Neural cell (in vitro differentiated cells): ENCODE measurements around the gene MTX2. TPM values are rescaled to one million over a fixed set of nuclear protein-coding genes. Genes with fewer than 3 reads are reported as not detected.

ENCODE experiments used
- H2AFZ ChIP-seq: fragments of 200-600, 300-800 bp; sonication (generic), shearing (Covaris generic); 2 replicates; pipeline ENCODE4 v1.6.0; 2014; ENCODE audit warnings: low read depth, mild to moderate bottlenecking, antibody characterized with exemption, low read length, moderate library complexity
- H3F3A ChIP-seq: fragments of 200-600 bp; shearing (Covaris generic); 2 replicates; pipeline ENCODE4 v1.6.1; 2016; ENCODE audit warnings: mild to moderate bottlenecking, moderate library complexity, mixed read lengths, antibody characterized with exemption, low read length; ENCODE audit not compliant: insufficient read depth, poor library complexity, severe bottlenecking
- H3K27ac ChIP-seq: fragments of 200-600, 300-800 bp; sonication (generic), shearing (Covaris generic); 2 replicates; pipeline ENCODE4 v1.5.1; 2014; ENCODE audit warnings: mild to moderate bottlenecking, low read length, moderate library complexity
- H3K27me3 ChIP-seq: fragments of 300-800, 200-600 bp; sonication (generic), shearing (Covaris generic); 2 replicates; pipeline ENCODE4 v1.6.0; 2014; ENCODE audit warnings: mild to moderate bottlenecking, low read depth, low read length, moderate library complexity; ENCODE audit not compliant: insufficient read depth
- H3K36me3 ChIP-seq: fragments of 300-800, 200-600 bp; sonication (generic), shearing (Covaris generic); 2 replicates; pipeline ENCODE4 v1.5.1; 2014; ENCODE audit warnings: mild to moderate bottlenecking, antibody characterized with exemption, low read length, moderate library complexity; ENCODE audit not compliant: insufficient read depth
- H3K4me2 ChIP-seq: fragments of 300-800, 200-600 bp; sonication (generic), shearing (Covaris generic); 2 replicates; pipeline ENCODE4 v1.6.0; 2014; ENCODE audit warnings: mild to moderate bottlenecking, low read length
- H3K4me3 ChIP-seq: fragments of 300-800, 200-600 bp; sonication (generic), shearing (Covaris generic); 2 replicates; pipeline ENCODE4 v1.5.1; 2014; ENCODE audit warnings: mild to moderate bottlenecking, low read length, moderate library complexity
- H3K79me2 ChIP-seq: fragments of 200-600 bp; shearing (Covaris generic); replicated peaks from 2 replicates; pipeline ENCODE4 v1.6.0; 2014; ENCODE audit warnings: mild to moderate bottlenecking, low read length, moderate library complexity; ENCODE audit not compliant: insufficient read depth
- H3K9ac ChIP-seq: fragments of 300-800, 200-600 bp; sonication (generic), shearing (Covaris generic); 2 replicates; pipeline ENCODE4 v1.6.1; 2016; ENCODE audit warnings: mild to moderate bottlenecking, low read length, mixed read lengths
- H3K9me2 ChIP-seq: fragments of 200-600 bp; shearing (Covaris generic); 2 replicates; pipeline ENCODE4 v1.6.1; 2016; ENCODE audit warnings: mild to moderate bottlenecking, low read length, mixed read lengths; ENCODE audit not compliant: insufficient read depth
- H3K9me3 ChIP-seq: fragments of 200-600, 300-800 bp; sonication (generic), shearing (Covaris generic); 2 replicates; pipeline ENCODE4 v1.6.1; 2016; ENCODE audit warnings: mild to moderate bottlenecking, mixed run types, low read length, moderate library complexity, mixed read lengths
- H4K20me1 ChIP-seq: fragments of 200-600 bp; shearing (Covaris generic); 2 replicates; pipeline ENCODE4 v1.6.1; 2016; ENCODE audit warnings: mild to moderate bottlenecking, mixed run types; ENCODE audit not compliant: insufficient read depth
- CTCF ChIP-seq: fragments of 450-650 bp; IDR thresholded peaks from 2 replicates; pipeline ENCODE4 v1.5.1; 2014; ENCODE audit warnings: antibody characterized with exemption, mild to moderate bottlenecking, moderate library complexity; ENCODE audit not compliant: poor library complexity, severe bottlenecking
- EP300 ChIP-seq: fragments of 450-650 bp; conservative IDR thresholded peaks from 2 replicates; pipeline ENCODE4 v1.6.1; 2014; ENCODE audit warnings: antibody characterized with exemption, mild to moderate bottlenecking, moderate library complexity; ENCODE audit not compliant: poor library complexity, severe bottlenecking
- EZH2 ChIP-seq: fragments of 200-600, 300-800 bp; shearing (Covaris generic), sonication (generic); IDR thresholded peaks from 2 replicates; pipeline ENCODE4 v1.6.1; 2014; ENCODE audit warnings: antibody characterized with exemption, low read length, borderline replicate concordance, mild to moderate bottlenecking; ENCODE audit not compliant: insufficient read depth, poor library complexity, severe bottlenecking
- MXI1 ChIP-seq: fragments of 450-650 bp; conservative IDR thresholded peaks from 2 replicates; pipeline ENCODE4 v1.6.1; 2014; ENCODE audit warnings: antibody characterized with exemption, mild to moderate bottlenecking; ENCODE audit not compliant: poor library complexity, severe bottlenecking
- POLR2AphosphoS5 ChIP-seq: IDR thresholded peaks from 2 replicates; pipeline ENCODE4 v1.6.1; 2012
- RAD21 ChIP-seq: fragments of 450-650 bp; conservative IDR thresholded peaks from 2 replicates; pipeline ENCODE4 v1.6.1; 2014; ENCODE audit warnings: antibody characterized with exemption, mild to moderate bottlenecking, moderate library complexity
- REST ChIP-seq: IDR thresholded peaks from 2 replicates; pipeline ENCODE4 v1.6.1; 2012; ENCODE audit warnings: borderline replicate concordance
- SMC3 ChIP-seq: fragments of 450-650 bp; conservative IDR thresholded peaks from 2 replicates; pipeline ENCODE4 v1.6.1; 2014; ENCODE audit warnings: antibody characterized with exemption, mild to moderate bottlenecking, moderate library complexity; ENCODE audit not compliant: poor library complexity
- TAF1 ChIP-seq: IDR thresholded peaks from 2 replicates; pipeline ENCODE4 v1.6.1; 2012; ENCODE audit warnings: low read depth
- polyA plus RNA-seq: library from polyadenylated mRNA; depleted of rRNA; stranded (reverse); fragments of >200 nt; gene quantifications from 2 replicates; pipeline ENCODE4 v1.2.3, GENCODE V29; 2014

Gene MTX2
- polyA plus RNA-seq, 1 donor from 2014 or later: 128 TPM

DNA sequence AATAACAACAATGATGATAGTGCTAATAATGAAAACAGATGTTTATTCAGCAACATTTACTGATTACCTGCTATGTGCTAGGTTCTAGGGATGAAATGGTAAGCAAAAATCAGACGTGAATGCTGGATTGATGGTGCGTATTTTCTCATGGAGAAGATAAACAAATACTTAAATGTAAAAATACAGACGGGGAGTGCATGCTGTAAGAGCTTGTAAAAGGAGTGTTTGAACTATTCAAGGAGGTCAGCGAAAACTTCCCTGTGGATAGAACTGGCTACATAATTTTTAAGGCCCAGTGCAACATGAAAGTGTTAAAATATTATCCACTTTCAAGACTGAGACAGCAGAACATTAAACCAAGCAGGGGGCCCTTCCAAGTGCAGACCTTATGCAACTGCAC is 22.1 kb downstream of the MTX2 start:
- Histone ChIP-seq H3K27me3 (no peaks in the 10 kb centered on the region), H3K4me2 (no peak overlapping the region), H3K79me2 (peaks cover 16% of the 10 kb centered on the region), H3K27ac (no peak overlapping the region), H3F3A (no peaks in the 10 kb centered on the region), H2AFZ (no peak overlapping the region), H3K4me3 (no peak overlapping the region), H3K9ac (no peak overlapping the region), H3K9me2 (no peaks in the 10 kb centered on the region), H3K36me3 (no peaks in the 10 kb centered on the region), H4K20me1 (no peaks in the 10 kb centered on the region), H3K9me3 (no peaks in the 10 kb centered on the region)
- TF ChIP-seq EP300 (no peak), REST (no peak), CTCF (no peak), MXI1 (no peak), POLR2AphosphoS5 (no peak), EZH2 (no peak), RAD21 (no peak), SMC3 (no peak), TAF1 (no peak)

- H4K20me1 ChIP-seq: no peaks in the 10 kb centered on the region
These were observed 22.6 kb downstream of the MTX2 start for GRCh38 chr2:176291809-176292283.

More at GRCh38 chr2:176291809-176292283, 22.6 kb downstream of the MTX2 start:
- H3F3A ChIP-seq: no peaks in the 10 kb centered on the region
- H3K36me3 ChIP-seq: no peaks in the 10 kb centered on the region
- H2AFZ ChIP-seq: no peak overlapping the region
- no peak overlapping the region for H3K4me3 ChIP-seq
- no peak overlapping the region for H3K27ac ChIP-seq
- H3K9ac ChIP-seq: no peak overlapping the region
- no peak overlapping the region for H3K4me2 ChIP-seq
- no peaks in the 10 kb centered on the region for H3K27me3 ChIP-seq
- H3K9me2 ChIP-seq: no peaks in the 10 kb centered on the region
- TF ChIP-seq TAF1: no peak
- TF ChIP-seq REST: no peak
- no peak for TF ChIP-seq POLR2AphosphoS5
- no peak for TF ChIP-seq CTCF
- no peak for TF ChIP-seq EZH2
- no peak for TF ChIP-seq MXI1
- TF ChIP-seq SMC3: no peak
- no peak for TF ChIP-seq EP300
- no peak for TF ChIP-seq RAD21
- peaks cover 15% of the 10 kb centered on the region for H3K79me2 ChIP-seq
- no peaks in the 10 kb centered on the region for H3K9me3 ChIP-seq
